HUES48 (cell line): ENCODE results near the gene IL7R.
A peak's percentile ranks its signal among the peaks of the same experiment; 100 is the strongest.

Source experiments
- H3K27ac ChIP-seq: one replicate; pipeline ENCODE4 v1.7.0; 2013; ENCODE audit warnings: low read depth, low read length, inconsistent platforms
- H3K27me3 ChIP-seq: 2 replicates; pipeline ENCODE4 v1.6.1; 2013; ENCODE audit warnings: mild to moderate bottlenecking, low read length; ENCODE audit not compliant: control insufficient read depth, insufficient read depth
- H3K36me3 ChIP-seq: 2 replicates; pipeline ENCODE4 v1.6.1; 2013; ENCODE audit warnings: low read length; ENCODE audit not compliant: control insufficient read depth, insufficient read depth
- H3K4me1 ChIP-seq: 2 replicates; pipeline ENCODE4 v1.6.1; 2013; ENCODE audit warnings: mild to moderate bottlenecking, low read length; ENCODE audit not compliant: control insufficient read depth, insufficient read depth
- H3K4me3 ChIP-seq: 2 replicates; pipeline ENCODE4 v1.5.1; 2013; ENCODE audit warnings: mild to moderate bottlenecking, low read depth, low read length
- H3K9ac ChIP-seq: 2 replicates; pipeline ENCODE4 v1.6.1; 2013; ENCODE audit warnings: mild to moderate bottlenecking, low read depth, low read length, moderate library complexity
- H3K9me3 ChIP-seq: 2 replicates; pipeline ENCODE4 v1.6.1; 2013; ENCODE audit warnings: low read length; ENCODE audit not compliant: control insufficient read depth, insufficient read depth

The IL7R gene

DNA sequence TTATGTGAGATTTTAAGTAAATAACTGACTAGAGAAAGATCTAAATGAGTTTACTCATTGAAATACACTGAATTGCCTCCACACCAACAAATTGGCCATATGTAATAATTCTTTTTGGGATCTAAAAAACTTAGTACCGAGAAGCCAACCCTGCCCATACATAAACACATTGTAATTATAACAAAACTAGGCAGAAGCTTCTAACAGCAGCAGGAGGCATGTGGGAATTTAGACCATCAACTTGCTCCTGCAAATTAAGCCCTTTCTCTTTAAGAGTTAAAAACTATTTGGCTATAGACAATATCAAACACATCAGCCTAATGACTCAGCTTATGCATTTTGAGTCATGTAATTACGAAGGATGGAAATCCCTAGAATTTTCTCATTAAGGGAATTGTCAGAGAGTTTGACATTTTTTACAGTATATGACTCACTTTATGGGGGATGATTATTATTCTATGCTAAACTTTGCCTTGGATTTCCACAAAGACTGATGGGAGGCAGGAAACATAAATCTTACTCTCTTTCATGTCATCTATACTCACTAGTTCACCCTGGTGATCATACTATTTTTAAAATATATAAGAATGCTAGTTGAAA, 1.0 kb downstream of the IL7R start:
- no peaks in the 10 kb centered on the region for H3K36me3 ChIP-seq
- no peak overlapping the region for H3K4me3 ChIP-seq
- H3K9ac ChIP-seq, result no peak overlapping the region
- H3K27ac ChIP-seq, result no peak overlapping the region
- H3K4me1 ChIP-seq, result peaks cover 50% of the 10 kb centered on the region
- no peaks in the 10 kb centered on the region for H3K9me3 ChIP-seq
- no peaks in the 10 kb centered on the region for H3K27me3 ChIP-seq

DNA sequence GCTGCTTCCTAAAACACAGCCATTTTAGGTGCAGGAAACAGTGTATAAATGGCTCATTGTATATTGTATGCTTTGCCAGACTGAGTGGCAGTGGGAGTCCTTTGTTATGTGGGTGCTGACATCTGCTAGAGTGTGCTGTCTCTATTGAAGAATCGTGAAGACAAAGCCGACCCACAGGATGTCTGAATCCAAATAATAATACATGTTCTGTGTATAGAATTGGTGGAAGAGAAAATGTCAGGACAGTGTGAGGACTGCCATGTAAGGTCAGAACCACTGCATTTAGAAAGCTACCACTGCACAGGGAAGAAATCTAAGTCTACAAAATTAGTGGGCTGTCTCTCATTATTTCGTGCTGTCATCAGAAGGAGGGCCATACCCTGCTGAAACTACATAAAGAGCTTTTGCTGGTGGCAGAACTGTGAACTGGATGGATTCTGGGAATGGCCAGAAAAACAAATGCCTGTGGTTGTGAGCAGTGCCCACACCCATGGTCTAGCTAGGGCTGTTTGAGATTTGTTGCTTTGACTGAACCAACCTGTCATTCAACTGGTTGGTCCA, 2.5 kb downstream of the IL7R start:
- no peak overlapping the region for H3K4me3 ChIP-seq
- no peaks in the 10 kb centered on the region for H3K36me3 ChIP-seq
- peaks cover 50% of the 10 kb centered on the region for H3K4me1 ChIP-seq
- no peak overlapping the region for H3K9ac ChIP-seq
- no peaks in the 10 kb centered on the region for H3K9me3 ChIP-seq
- no peaks in the 10 kb centered on the region for H3K27me3 ChIP-seq
- H3K27ac ChIP-seq, result peak overlapping the region; percentile 32

DNA sequence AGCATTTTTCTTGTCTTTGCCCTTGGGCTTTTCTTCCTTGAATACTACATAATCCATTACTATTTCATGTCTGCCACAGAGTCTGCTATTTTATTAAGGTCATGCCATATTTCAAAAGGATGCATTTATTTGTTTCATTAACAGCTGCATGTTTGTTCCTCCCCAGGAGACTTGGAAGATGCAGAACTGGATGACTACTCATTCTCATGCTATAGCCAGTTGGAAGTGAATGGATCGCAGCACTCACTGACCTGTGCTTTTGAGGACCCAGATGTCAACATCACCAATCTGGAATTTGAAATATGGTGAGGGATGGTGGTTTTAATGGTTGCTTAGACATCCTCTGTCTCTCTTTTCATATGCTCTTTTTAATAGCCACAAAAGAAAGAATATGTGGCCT, 4.0 kb downstream of the IL7R start:
- H3K27ac ChIP-seq, result no peak overlapping the region
- H3K4me3 ChIP-seq, result no peak overlapping the region
- no peak overlapping the region for H3K9ac ChIP-seq
- no peaks in the 10 kb centered on the region for H3K27me3 ChIP-seq
- no peaks in the 10 kb centered on the region for H3K36me3 ChIP-seq
- no peaks in the 10 kb centered on the region for H3K9me3 ChIP-seq
- peaks cover 50% of the 10 kb centered on the region for H3K4me1 ChIP-seq

DNA sequence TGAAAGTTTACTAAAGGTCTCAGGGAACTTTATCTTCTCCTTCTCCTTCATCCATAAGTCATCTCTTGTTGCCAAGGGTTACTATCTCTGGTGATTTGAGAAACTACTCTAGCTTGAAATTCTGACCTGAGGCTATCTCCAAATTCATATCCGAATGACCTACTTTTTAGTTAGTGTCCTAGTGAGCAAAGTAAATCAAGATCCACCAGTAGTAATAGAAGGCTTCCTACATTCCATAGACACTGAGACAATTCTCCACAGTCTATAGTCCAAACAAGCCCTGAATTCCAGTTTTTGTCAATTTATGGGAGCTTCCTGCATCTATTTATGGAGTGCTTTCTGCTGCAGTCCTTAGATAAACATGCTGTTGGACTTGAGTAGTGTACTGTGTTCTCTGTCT, 5.0 kb downstream of the IL7R start:
- no peaks in the 10 kb centered on the region for H3K36me3 ChIP-seq
- H3K9ac ChIP-seq, result no peak overlapping the region

DNA sequence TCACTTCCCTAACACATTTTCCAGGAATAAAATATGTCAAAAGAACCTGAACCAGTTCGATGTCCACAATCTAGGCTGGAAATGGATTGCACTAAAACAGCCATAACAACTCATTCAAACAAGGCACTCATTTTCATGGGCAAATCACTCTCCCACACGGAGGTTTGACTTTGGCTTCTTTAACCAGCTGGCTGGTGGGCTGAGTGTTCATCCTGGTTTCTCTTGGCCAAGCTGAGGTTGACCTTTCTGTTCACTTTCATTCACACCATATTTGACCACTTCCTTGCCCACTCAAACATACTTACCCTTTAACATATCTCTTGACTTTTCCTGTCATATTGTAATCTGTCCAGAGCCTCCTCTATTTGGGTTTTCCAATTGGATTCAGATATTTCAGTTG, 5.4 kb downstream of the IL7R start:
- Histone ChIP-seq H3K4me1 (peaks cover 44% of the 10 kb centered on the region), H3K27ac (no peak overlapping the region)

More for the DNA sequence above, 5.0 kb downstream of the IL7R start:
- no peaks in the 10 kb centered on the region for H3K9me3 ChIP-seq
- H3K4me1 ChIP-seq, result peaks cover 48% of the 10 kb centered on the region
- no peak overlapping the region for H3K4me3 ChIP-seq
- H3K27me3 ChIP-seq, result no peaks in the 10 kb centered on the region
- no peak overlapping the region for H3K27ac ChIP-seq

DNA sequence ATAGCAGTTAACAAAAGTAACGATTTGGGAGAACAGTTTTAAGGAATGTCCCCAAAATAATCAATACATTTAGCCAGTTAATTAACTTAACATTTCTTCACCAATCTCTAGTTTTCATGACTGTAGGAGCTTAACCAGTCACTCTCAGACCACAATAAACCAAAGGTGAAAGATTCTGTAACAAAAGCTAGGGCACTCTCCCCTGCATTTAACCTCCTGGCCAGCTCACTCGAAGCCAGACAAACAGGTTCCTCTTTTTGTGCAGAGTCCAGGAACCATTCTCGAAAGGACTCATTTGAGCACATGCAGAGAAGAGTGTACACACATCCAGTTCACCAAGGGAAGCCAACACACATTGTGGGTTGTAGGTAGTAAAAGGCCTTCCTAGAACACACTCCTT, 6.5 kb downstream of the IL7R start:
- Histone ChIP-seq H3K27ac (no peak overlapping the region), H3K9ac (no peak overlapping the region), H3K4me3 (no peak overlapping the region), H3K27me3 (no peaks in the 10 kb centered on the region), H3K4me1 (peaks cover 35% of the 10 kb centered on the region), H3K9me3 (no peaks in the 10 kb centered on the region), H3K36me3 (no peaks in the 10 kb centered on the region)

More for the DNA sequence above, 5.4 kb downstream of the IL7R start:
- Histone ChIP-seq H3K4me3 (no peak overlapping the region), H3K9me3 (no peaks in the 10 kb centered on the region), H3K36me3 (no peaks in the 10 kb centered on the region), H3K9ac (no peak overlapping the region), H3K27me3 (no peaks in the 10 kb centered on the region)

DNA sequence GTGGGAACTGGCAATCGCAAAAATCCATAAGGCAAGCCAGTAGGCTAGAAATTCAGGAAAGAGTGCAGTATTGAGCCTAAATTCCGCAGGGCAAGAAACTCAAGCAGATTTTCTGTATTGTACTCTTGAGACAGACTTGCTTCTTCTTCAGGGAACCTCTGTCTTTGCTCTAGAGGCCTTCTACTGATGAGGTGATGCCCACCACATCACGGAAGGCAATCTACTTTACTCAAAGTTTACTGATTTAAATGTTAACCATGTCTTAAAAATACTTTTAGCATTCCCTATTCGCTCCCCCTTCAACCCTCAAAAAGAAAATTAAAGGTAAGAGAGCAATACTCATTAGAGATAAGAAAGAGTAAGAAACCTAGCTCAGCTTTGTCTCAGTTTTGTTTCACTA, 11.3 kb downstream of the IL7R start:
- H3K4me3 ChIP-seq, result no peak overlapping the region
- no peaks in the 10 kb centered on the region for H3K9me3 ChIP-seq
- no peaks in the 10 kb centered on the region for H3K36me3 ChIP-seq
- no peak overlapping the region for H3K27ac ChIP-seq
- no peaks in the 10 kb centered on the region for H3K4me1 ChIP-seq
- H3K27me3 ChIP-seq, result no peaks in the 10 kb centered on the region
- no peak overlapping the region for H3K9ac ChIP-seq

DNA sequence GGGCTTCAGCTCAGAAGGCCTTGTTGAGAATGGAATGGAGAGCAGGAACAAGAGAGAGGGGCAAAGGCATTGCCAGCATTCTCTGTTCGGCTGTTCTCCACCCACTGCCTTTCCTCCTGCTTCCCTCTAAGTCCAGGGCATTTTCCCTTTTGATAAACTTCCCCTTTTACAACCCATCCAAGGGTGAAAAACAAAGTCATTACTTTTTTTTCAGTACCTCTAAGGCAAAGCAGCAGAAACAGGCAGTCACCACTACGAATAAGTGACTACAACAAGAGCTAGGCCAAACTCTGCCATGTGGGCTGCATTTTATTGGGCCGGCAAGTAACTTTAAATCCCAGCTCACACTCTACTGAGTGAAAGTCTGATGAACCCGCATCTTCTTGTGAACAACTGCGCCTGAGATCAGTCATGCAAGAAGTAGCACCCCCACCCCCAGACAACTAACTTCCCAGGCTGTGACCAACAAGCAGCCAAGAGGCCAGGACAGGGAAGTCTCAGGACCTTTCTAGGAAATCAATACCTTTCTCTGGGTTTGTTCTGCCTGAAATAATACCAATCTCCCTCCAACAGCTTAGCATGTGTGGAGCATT, 13.1 kb downstream of the IL7R start:
- Histone ChIP-seq H3K27me3 (no peaks in the 10 kb centered on the region), H3K4me3 (no peak overlapping the region), H3K9ac (no peak overlapping the region), H3K36me3 (no peaks in the 10 kb centered on the region), H3K4me1 (no peaks in the 10 kb centered on the region), H3K27ac (no peak overlapping the region), H3K9me3 (no peaks in the 10 kb centered on the region)

DNA sequence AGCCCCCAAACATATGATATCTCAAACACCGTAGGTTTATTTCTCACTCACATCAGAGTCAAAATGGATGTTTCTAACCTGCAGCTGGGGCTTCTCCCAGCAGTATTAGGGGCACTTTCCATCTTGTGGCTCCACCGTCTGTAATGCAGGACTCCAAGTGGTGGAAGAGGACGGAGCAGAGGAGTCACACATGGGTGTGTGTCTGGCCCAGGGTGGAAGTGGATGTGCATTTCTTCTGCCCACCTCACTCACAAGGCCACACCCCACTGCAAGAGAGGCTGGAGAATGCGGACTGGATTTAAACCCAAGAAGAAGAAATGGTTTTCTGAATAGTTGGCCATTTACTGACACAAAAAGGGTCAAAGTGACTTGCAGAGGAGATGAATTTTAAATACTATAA, 13.9 kb downstream of the IL7R start:
- H3K4me1 ChIP-seq, result no peaks in the 10 kb centered on the region
- H3K27me3 ChIP-seq, result no peaks in the 10 kb centered on the region
- H3K4me3 ChIP-seq, result no peak overlapping the region
- H3K9ac ChIP-seq, result no peak overlapping the region
- no peaks in the 10 kb centered on the region for H3K9me3 ChIP-seq
- no peaks in the 10 kb centered on the region for H3K36me3 ChIP-seq
- H3K27ac ChIP-seq, result no peak overlapping the region

DNA sequence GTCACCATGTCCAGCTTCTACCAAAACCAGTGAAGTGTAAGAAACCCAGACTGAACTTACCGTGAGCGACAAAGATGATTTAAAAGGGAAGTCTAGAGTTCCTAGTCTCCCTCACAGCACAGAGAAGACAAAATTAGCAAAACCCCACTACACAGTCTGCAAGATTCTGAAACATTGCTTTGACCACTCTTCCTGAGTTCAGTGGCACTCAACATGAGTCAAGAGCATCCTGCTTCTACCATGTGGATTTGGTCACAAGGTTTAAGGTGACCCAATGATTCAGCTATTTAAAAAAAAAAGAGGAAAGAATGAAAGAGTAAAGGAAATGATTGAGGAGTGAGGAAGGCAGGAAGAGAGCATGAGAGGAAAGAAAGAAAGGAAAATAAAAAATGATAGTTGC, 19.8 kb downstream of the IL7R start:
- H3K4me3 ChIP-seq, result no peak overlapping the region
- no peaks in the 10 kb centered on the region for H3K27me3 ChIP-seq
- H3K4me1 ChIP-seq, result no peaks in the 10 kb centered on the region
- no peaks in the 10 kb centered on the region for H3K9me3 ChIP-seq
- no peaks in the 10 kb centered on the region for H3K36me3 ChIP-seq
- H3K27ac ChIP-seq, result no peak overlapping the region
- no peak overlapping the region for H3K9ac ChIP-seq

DNA sequence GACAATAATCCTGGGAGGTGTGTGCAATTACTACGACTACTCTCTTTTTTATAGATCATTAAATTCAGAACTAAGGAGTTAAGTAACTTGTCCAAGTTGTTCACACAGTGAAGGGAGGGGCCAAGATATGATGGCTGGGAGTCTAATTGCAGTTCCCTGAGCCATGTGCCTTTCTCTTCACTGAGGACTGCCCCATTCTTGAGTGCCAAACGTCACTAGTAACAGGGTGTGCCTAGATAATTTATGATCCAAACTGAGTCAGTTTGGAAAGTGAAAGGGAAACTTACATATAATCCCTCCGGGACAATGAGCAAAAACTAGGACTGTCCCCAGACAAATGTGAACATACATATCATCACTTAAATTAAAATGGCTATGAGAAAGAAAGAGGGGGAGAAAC, 20.2 kb downstream of the IL7R start:
- no peak overlapping the region for H3K4me3 ChIP-seq
- no peak overlapping the region for H3K27ac ChIP-seq
- no peaks in the 10 kb centered on the region for H3K4me1 ChIP-seq
- no peaks in the 10 kb centered on the region for H3K36me3 ChIP-seq
- no peaks in the 10 kb centered on the region for H3K27me3 ChIP-seq
- H3K9ac ChIP-seq, result no peak overlapping the region
- no peaks in the 10 kb centered on the region for H3K9me3 ChIP-seq
